K562 (cell line): ENCODE measurements around the gene MYO1F. TPM values are rescaled to one million over a fixed set of nuclear protein-coding genes. Genes with fewer than 3 reads are reported as not detected.

Experiments used
- CUX1 ChIP-seq: fragments of 200-800 bp; sonication (Bioruptor generic); IDR thresholded peaks from 2 replicates; pipeline ENCODE4 v1.6.1; 2016; ENCODE audit warnings: missing genetic modification characterization, missing compliant biosample characterization
- CXXC5 ChIP-seq: fragments of 250-450 bp; sonication (Bioruptor Pico); IDR thresholded peaks from 2 replicates; pipeline ENCODE4 v1.8.0; 2022; ENCODE audit warnings: inconsistent platforms, mild to moderate bottlenecking, moderate library complexity
- HNRNPUL1 ChIP-seq: fragments of 200-400 bp; formaldehyde crosslinking; IDR thresholded peaks from 2 replicates; pipeline ENCODE4 v1.6.1; 2017; ENCODE audit warnings: low read length
- ILK ChIP-seq: fragments of 450-650 bp; IDR thresholded peaks from 2 replicates; pipeline ENCODE4 v1.6.1; 2016; ENCODE audit warnings: missing genetic modification characterization, low read depth, mild to moderate bottlenecking, missing compliant biosample characterization, moderate library complexity, borderline replicate concordance
- KDM1A ChIP-seq, 2 experiments: fragments of 450-650 bp; IDR thresholded peaks; 2 replicates each; pipeline ENCODE4 v1.6.1; 2016; ENCODE audit warnings: mild to moderate bottlenecking in 2 of 2
- KDM4B ChIP-seq, 2 experiments: fragments of 450-650 bp in 1 of 2; sonication (generic) in 1 of 2; IDR thresholded peaks; 2 replicates each; pipeline ENCODE4 v1.6.1; 2016 to 2017; ENCODE audit warnings: borderline replicate concordance in 2 of 2, antibody characterized with exemption in 1 of 2, low read depth in 1 of 2, mild to moderate bottlenecking in 1 of 2
- MAFF ChIP-seq: IDR thresholded peaks from 2 replicates; pipeline ENCODE4 v1.6.1; 2012; ENCODE audit warnings: low read length, improper control_type of control experiment
- NEUROD1 ChIP-seq: fragments of 150-350 bp; IDR thresholded peaks from 2 replicates; pipeline ENCODE4 v1.6.1; 2014; ENCODE audit warnings: borderline replicate concordance, low read length, low read depth; ENCODE audit not compliant: partially characterized antibody
- NFRKB ChIP-seq: fragments of 450-650 bp; IDR thresholded peaks from 2 replicates; pipeline ENCODE4 v1.6.1; 2016; ENCODE audit warnings: low read depth
- ZBTB9 ChIP-seq: fragments of 450-650 bp; formaldehyde crosslinking; IDR thresholded peaks from 2 replicates; pipeline ENCODE4 v1.4.0; 2020; ENCODE audit warnings: mild to moderate bottlenecking, moderate library complexity
- ZNF174 ChIP-seq: fragments of 250-450 bp; sonication (Bioruptor Pico); IDR thresholded peaks from 2 replicates; pipeline ENCODE4 v1.4.0; 2020; ENCODE audit warnings: mild to moderate bottlenecking
- ZNF75A ChIP-seq: fragments of 450-650 bp; formaldehyde crosslinking; IDR thresholded peaks from 2 replicates; pipeline ENCODE4 v1.4.0; 2020; ENCODE audit warnings: mild to moderate bottlenecking
- polyA plus RNA-seq, 8 experiments: library from polyadenylated mRNA; depleted of rRNA in 4 of 8; stranded (reverse) in 5 of 8; unstranded in 3 of 8; fragments of >200 nt; fragmentation: Nextera tagmentation in 2 of 8; fragmentation: Illumina TruSeq in 1 of 8; extraction: Ambion mirVana in 2 of 8; extraction: Trizol in 1 of 8; gene quantifications; 2 replicates each; pipeline versions ENCODE4 v1.2.1 to v1.2.3, GENCODE V29; 2011 to 2014; ENCODE audit warnings: inconsistent platforms in 1 of 8, missing spikeins in 1 of 8
- total RNA-seq, 7 experiments: library from RNA; depleted of rRNA in 6 of 7; stranded (reverse); fragments of >200 nt in 6 of 7; fragmentation: Illumina TruSeq in 2 of 7; extraction: Trizol in 2 of 7; gene quantifications; 2 replicates each; pipeline versions ENCODE4 v1.2.1 to v1.2.3, GENCODE V29; 2011 to 2021; ENCODE audit warnings: low replicate concordance in 1 of 7

Gene MYO1F
- total and polyA plus RNA-seq, 9 of the 15 experiments (the other 6 are each of a cell fraction or from before 2014, with no cell fraction given), result 0.78 to 9.4 (median 4.3) TPM

GRCh38 chr19:8600064-8600463 lies 22.8 kb upstream of the MYO1F start (continued):
- TF ChIP-seq CUX1 (CRISPR knock-in tag) (no peak), KDM1A (IDR thresholded peaks at IDR 0.05) (peak; percentile 49 to 59; a peak in 2 of 4 replicates), NEUROD1 (no peak), NFRKB (no peak), KDM4B (IDR thresholded peaks at IDR 0.05; ENCODE audit: borderline replicate concordance in 2 of 2, low read depth in 1 of 2) (no peak), HNRNPUL1 (no peak), CXXC5 (CRISPR knock-in tag) (no peak), MAFF (no peak), ZBTB9 (CRISPR knock-in tag) (no peak), ZNF75A (CRISPR knock-in tag) (no peak), ZNF174 (CRISPR knock-in tag) (no peak), ILK (no peak)
